ENCODE data around the gene ATP11C. TPM values are rescaled to one million over a fixed set of nuclear protein-coding genes. Genes with fewer than 3 reads are reported as not detected.

Gene ATP11C
- total and polyA plus RNA-seq, 2 donors: 14.6 to 21.6 TPM

- Histone ChIP-seq H3K9me3 (ENCODE audit: control insufficient read depth in 2 of 2, insufficient read depth in 1 of 2, low read length in 1 of 2) (no peaks in the 10 kb centered on the region), H3K36me3 (ENCODE audit: control insufficient read depth in 2 of 2, insufficient read depth in 2 of 2, low read length in 1 of 2) (no peaks in the 10 kb centered on the region), H3K4me1 (ENCODE audit: control insufficient read depth in 2 of 2, insufficient read depth in 2 of 2, low read length in 2 of 2) (no peaks in the 10 kb centered on the region), H3K27me3 (ENCODE audit: control insufficient read depth in 2 of 2, insufficient read depth in 1 of 2, low read length in 1 of 2) (no peaks in the 10 kb centered on the region), H3K27ac (ENCODE audit: low read depth in 1 of 2, low read length in 1 of 2) (no peak overlapping the region), H3K4me3 (ENCODE audit: low read length in 2 of 2) (no peak overlapping the region)
- DNase-seq (ENCODE audit: low read depth in 6 of 9, low spot score in 9 of 9): no peak
- WGBS: 97% methylated on average over 3 of the region's 3 CpGs
Observed at GRCh38 chrX:139907078-139907477, 25.8 kb downstream of the ATP11C start.

DNA sequence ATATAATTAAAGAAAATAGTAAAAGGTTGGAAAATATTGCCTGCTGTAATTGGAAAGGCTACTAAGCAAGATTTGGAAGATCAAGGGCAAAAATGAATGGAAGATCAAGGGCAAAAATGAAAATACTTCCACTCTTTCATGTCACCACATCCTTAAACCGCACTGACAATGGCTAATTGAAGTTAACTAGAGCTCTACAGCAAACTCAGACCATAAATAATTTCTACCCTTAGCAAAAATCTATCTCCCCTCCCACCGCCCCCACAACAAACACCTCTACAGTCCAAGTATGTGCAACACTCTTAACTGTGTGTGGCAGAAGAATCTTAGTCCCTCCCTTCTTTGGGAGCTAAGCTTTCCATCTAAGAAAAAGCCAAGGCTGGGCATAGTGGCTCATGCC is 27.1 kb downstream of the ATP11C start:
- Histone ChIP-seq H3K4me3 (ENCODE audit: low read length in 2 of 2) (no peak overlapping the region), H3K36me3 (ENCODE audit: control insufficient read depth in 2 of 2, insufficient read depth in 2 of 2, low read length in 1 of 2) (no peaks in the 10 kb centered on the region), H3K9me3 (ENCODE audit: control insufficient read depth in 2 of 2, insufficient read depth in 1 of 2, low read length in 1 of 2) (no peaks in the 10 kb centered on the region), H3K27ac (ENCODE audit: low read depth in 1 of 2, low read length in 1 of 2) (no peak overlapping the region), H3K27me3 (ENCODE audit: control insufficient read depth in 2 of 2, insufficient read depth in 1 of 2, low read length in 1 of 2) (no peaks in the 10 kb centered on the region), H3K4me1 (ENCODE audit: control insufficient read depth in 2 of 2, insufficient read depth in 2 of 2, low read length in 2 of 2) (no peaks in the 10 kb centered on the region)
- 70% methylated on average over 2 of the region's 2 CpGs for WGBS
- DNase-seq (ENCODE audit: low read depth in 6 of 9, low spot score in 9 of 9): no peak

GRCh38 chrX:139905051-139905450 is 27.8 kb downstream of the ATP11C start:
- H3K4me1 ChIP-seq (ENCODE audit: control insufficient read depth in 2 of 2, insufficient read depth in 2 of 2, low read length in 2 of 2): no peaks in the 10 kb centered on the region
- DNase-seq (ENCODE audit: low read depth in 6 of 9, low spot score in 9 of 9): no peak
- 97% methylated on average over 3 of the region's 3 CpGs for WGBS
- no peak overlapping the region for H3K4me3 ChIP-seq (ENCODE audit: low read length in 2 of 2)
- no peak overlapping the region for H3K27ac ChIP-seq (ENCODE audit: low read depth in 1 of 2, low read length in 1 of 2)
- H3K36me3 ChIP-seq (ENCODE audit: control insufficient read depth in 2 of 2, insufficient read depth in 2 of 2, low read length in 1 of 2): no peaks in the 10 kb centered on the region
- no peaks in the 10 kb centered on the region for H3K9me3 ChIP-seq (ENCODE audit: control insufficient read depth in 2 of 2, insufficient read depth in 1 of 2, low read length in 1 of 2)
- H3K27me3 ChIP-seq (ENCODE audit: control insufficient read depth in 2 of 2, insufficient read depth in 1 of 2, low read length in 1 of 2): no peaks in the 10 kb centered on the region

DNA sequence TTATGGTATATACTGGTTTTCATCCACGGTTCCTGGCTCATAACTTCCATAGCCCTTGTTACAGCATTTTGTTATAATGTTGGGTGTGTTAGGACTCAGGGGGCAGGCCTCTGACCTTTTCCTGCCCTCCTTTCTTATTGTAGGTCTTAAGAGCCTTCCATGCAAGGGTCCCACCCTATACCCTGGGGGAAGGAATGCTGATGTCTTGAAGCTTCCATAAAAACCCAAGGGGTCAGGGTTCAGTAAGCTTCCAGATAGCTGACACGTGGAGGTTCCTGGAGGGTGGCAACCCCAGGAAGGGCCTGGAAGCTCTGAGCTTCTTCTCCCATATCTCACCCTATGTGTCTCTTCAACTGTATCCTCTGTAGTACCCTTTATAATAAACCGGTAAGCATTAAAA is 29.6 kb downstream of the ATP11C start:
- no peak overlapping the region for H3K4me3 ChIP-seq (ENCODE audit: low read length in 2 of 2)
- DNase-seq (ENCODE audit: low read depth in 6 of 9, low spot score in 9 of 9): no peak
- no peak overlapping the region for H3K27ac ChIP-seq (ENCODE audit: low read depth in 1 of 2, low read length in 1 of 2)
- H3K4me1 ChIP-seq (ENCODE audit: control insufficient read depth in 2 of 2, insufficient read depth in 2 of 2, low read length in 2 of 2): no peaks in the 10 kb centered on the region
- WGBS: 98% methylated on average over 3 of the region's 3 CpGs
- no peaks in the 10 kb centered on the region for H3K27me3 ChIP-seq (ENCODE audit: control insufficient read depth in 2 of 2, insufficient read depth in 1 of 2, low read length in 1 of 2)
- H3K36me3 ChIP-seq (ENCODE audit: control insufficient read depth in 2 of 2, insufficient read depth in 2 of 2, low read length in 1 of 2): no peaks in the 10 kb centered on the region
- no peaks in the 10 kb centered on the region for H3K9me3 ChIP-seq (ENCODE audit: control insufficient read depth in 2 of 2, insufficient read depth in 1 of 2, low read length in 1 of 2)

DNA sequence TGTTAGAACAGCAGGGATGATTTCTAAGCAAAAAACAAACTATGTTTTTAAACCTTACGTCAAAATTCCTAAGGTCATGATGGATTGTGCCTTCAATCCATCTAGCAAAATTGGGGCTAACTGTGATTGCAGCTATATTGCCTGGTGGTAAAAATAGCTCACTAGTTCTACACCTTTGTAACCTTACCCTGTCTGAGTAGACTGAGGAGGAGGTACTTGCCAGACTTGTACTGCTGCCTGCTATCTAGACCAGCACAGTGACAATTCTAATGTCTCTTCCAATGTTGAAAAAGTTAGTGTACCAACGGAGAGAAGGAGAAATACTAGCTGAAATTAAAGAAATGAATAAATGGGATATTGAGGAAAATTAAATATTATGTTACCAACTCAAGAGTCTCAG is 30.3 kb downstream of the ATP11C start:
- DNase-seq (ENCODE audit: low read depth in 6 of 9, low spot score in 9 of 9): no peak
- Histone ChIP-seq H3K36me3 (ENCODE audit: control insufficient read depth in 2 of 2, insufficient read depth in 2 of 2, low read length in 1 of 2) (no peaks in the 10 kb centered on the region), H3K4me1 (ENCODE audit: control insufficient read depth in 2 of 2, insufficient read depth in 2 of 2, low read length in 2 of 2) (no peaks in the 10 kb centered on the region), H3K4me3 (ENCODE audit: low read length in 2 of 2) (no peak overlapping the region), H3K27me3 (ENCODE audit: control insufficient read depth in 2 of 2, insufficient read depth in 1 of 2, low read length in 1 of 2) (no peaks in the 10 kb centered on the region), H3K9me3 (ENCODE audit: control insufficient read depth in 2 of 2, insufficient read depth in 1 of 2, low read length in 1 of 2) (no peaks in the 10 kb centered on the region), H3K27ac (ENCODE audit: low read depth in 1 of 2, low read length in 1 of 2) (no peak overlapping the region)
- WGBS: 97% methylated on average over 2 of the region's 2 CpGs

DNA sequence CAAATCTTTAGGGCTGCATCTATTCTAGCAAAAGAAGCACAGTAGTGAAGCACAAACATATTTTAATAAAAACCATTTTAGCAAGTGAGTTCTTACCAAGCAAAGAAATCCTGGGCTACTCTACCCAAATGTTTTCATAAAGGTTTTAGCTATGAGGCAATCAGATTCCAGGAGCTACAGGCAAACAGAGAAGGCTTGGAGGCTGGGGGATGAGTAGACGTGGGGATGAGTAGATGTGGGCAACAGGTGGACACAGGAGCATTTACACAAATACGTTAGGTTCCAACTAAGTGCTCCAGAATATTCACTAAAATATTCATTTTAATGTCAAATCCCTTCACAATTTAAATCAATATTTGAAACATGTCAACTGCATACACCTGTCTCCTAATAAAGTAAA is 34.5 kb downstream of the ATP11C start:
- Histone ChIP-seq H3K9me3 (ENCODE audit: control insufficient read depth in 2 of 2, insufficient read depth in 1 of 2, low read length in 1 of 2) (no peaks in the 10 kb centered on the region), H3K36me3 (ENCODE audit: control insufficient read depth in 2 of 2, insufficient read depth in 2 of 2, low read length in 1 of 2) (no peaks in the 10 kb centered on the region), H3K27me3 (ENCODE audit: control insufficient read depth in 2 of 2, insufficient read depth in 1 of 2, low read length in 1 of 2) (no peaks in the 10 kb centered on the region), H3K4me1 (ENCODE audit: control insufficient read depth in 2 of 2, insufficient read depth in 2 of 2, low read length in 2 of 2) (no peaks in the 10 kb centered on the region), H3K4me3 (ENCODE audit: low read length in 2 of 2) (no peak overlapping the region), H3K27ac (ENCODE audit: low read depth in 1 of 2, low read length in 1 of 2) (no peak overlapping the region)
- WGBS: 97% methylated on average over 2 of the region's 2 CpGs
- DNase-seq (ENCODE audit: low read depth in 6 of 9, low spot score in 9 of 9): no peak

DNA sequence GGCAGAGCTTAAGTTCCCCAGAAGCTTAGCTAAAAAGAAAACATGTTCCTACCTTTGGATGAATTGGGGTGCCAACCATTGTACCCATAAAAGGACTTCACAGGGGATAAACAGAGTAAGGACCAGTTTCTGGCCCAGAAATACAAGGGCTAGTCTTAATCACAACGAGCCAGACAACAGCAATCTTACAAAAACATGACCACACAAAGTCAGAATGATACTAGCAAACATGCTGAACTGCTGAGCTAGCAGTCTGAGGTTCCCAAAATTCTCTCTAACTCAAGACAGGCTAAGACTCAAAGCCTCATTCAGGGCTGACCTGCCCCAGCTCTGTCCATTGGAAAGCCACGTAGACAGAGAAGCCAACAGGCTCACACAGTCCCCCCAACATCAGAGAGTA is 40.3 kb downstream of the ATP11C start:
- H3K27me3 ChIP-seq (ENCODE audit: control insufficient read depth in 2 of 2, insufficient read depth in 1 of 2, low read length in 1 of 2): no peaks in the 10 kb centered on the region
- no peaks in the 10 kb centered on the region for H3K36me3 ChIP-seq (ENCODE audit: control insufficient read depth in 2 of 2, insufficient read depth in 2 of 2, low read length in 1 of 2)
- no peak overlapping the region for H3K27ac ChIP-seq (ENCODE audit: low read depth in 1 of 2, low read length in 1 of 2)
- no peaks in the 10 kb centered on the region for H3K4me1 ChIP-seq (ENCODE audit: control insufficient read depth in 2 of 2, insufficient read depth in 2 of 2, low read length in 2 of 2)
- no peaks in the 10 kb centered on the region for H3K9me3 ChIP-seq (ENCODE audit: control insufficient read depth in 2 of 2, insufficient read depth in 1 of 2, low read length in 1 of 2)
- no peak for DNase-seq (ENCODE audit: low read depth in 6 of 9, low spot score in 9 of 9)
- 92% methylated on average over 2 of the region's 2 CpGs for WGBS
- no peak overlapping the region for H3K4me3 ChIP-seq (ENCODE audit: low read length in 2 of 2)

DNA sequence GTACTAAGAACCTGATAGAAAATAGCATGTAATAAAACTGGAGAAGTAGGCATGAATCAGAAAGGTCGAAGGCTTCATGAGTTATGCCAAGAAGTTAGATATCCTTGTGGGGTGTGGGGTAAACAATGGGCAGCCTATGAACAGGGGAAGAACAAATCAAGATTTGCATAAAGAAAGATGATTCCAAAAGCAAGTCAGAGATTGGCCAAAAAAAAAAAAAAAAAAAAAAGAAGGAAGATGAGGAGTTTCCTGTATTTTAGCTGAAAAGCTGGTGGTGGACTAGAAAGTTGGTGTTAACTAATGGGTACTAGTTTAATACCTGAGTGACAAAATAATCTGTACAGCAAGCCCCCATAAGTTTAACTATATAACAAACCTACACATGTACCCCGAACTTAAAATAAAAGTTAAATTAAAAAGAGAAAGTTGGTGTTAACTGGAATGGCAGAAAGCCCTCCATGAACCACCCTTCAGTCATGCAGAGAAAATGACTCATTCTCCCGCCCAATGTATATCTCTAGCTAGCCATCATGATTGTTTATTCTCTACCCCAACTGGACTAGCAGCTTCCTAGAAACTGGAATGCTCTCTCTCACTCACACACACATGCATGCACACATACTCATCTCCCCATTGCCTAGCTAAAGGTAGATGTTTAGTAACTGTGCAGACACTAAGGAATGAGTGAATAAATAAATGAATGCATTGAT is 41.7 kb downstream of the ATP11C start:
- 97% methylated on average over 3 of the region's 3 CpGs for WGBS
- Histone ChIP-seq H3K4me1 (ENCODE audit: control insufficient read depth in 2 of 2, insufficient read depth in 2 of 2, low read length in 2 of 2) (no peaks in the 10 kb centered on the region), H3K27me3 (ENCODE audit: control insufficient read depth in 2 of 2, insufficient read depth in 1 of 2, low read length in 1 of 2) (no peaks in the 10 kb centered on the region), H3K36me3 (ENCODE audit: control insufficient read depth in 2 of 2, insufficient read depth in 2 of 2, low read length in 1 of 2) (no peaks in the 10 kb centered on the region), H3K4me3 (ENCODE audit: low read length in 2 of 2) (no peak overlapping the region), H3K27ac (ENCODE audit: low read depth in 1 of 2, low read length in 1 of 2) (no peak overlapping the region), H3K9me3 (ENCODE audit: control insufficient read depth in 2 of 2, insufficient read depth in 1 of 2, low read length in 1 of 2) (no peaks in the 10 kb centered on the region)
- no peak for DNase-seq (ENCODE audit: low read depth in 6 of 9, low spot score in 9 of 9)

GRCh38 chrX:139889760-139890159 is 43.1 kb downstream of the ATP11C start:
- Histone ChIP-seq H3K27me3 (ENCODE audit: control insufficient read depth in 2 of 2, insufficient read depth in 1 of 2, low read length in 1 of 2) (no peaks in the 10 kb centered on the region), H3K4me1 (ENCODE audit: control insufficient read depth in 2 of 2, insufficient read depth in 2 of 2, low read length in 2 of 2) (no peaks in the 10 kb centered on the region), H3K9me3 (ENCODE audit: control insufficient read depth in 2 of 2, insufficient read depth in 1 of 2, low read length in 1 of 2) (no peaks in the 10 kb centered on the region), H3K4me3 (ENCODE audit: low read length in 2 of 2) (no peak overlapping the region), H3K27ac (ENCODE audit: low read depth in 1 of 2, low read length in 1 of 2) (no peak overlapping the region), H3K36me3 (ENCODE audit: control insufficient read depth in 2 of 2, insufficient read depth in 2 of 2, low read length in 1 of 2) (no peaks in the 10 kb centered on the region)
- WGBS: 97% methylated on average over 1 of the region's 1 CpG
- no peak for DNase-seq (ENCODE audit: low read depth in 6 of 9, low spot score in 9 of 9)

All from thymus (tissue), 11 donors.